Astrocyte (in vitro differentiated cells and primary cell): Measurements from ENCODE around the gene IRGQ.

Experiments
- CTCF ChIP-seq: IDR thresholded peaks from 2 replicates; pipeline ENCODE4 v1.5.1; 2011; ENCODE audit warnings: low read depth, mild to moderate bottlenecking, inconsistent platforms, low read length, moderate library complexity; ENCODE audit not compliant: insufficient read depth
- EZH2 ChIP-seq: IDR thresholded peaks from 2 replicates; pipeline ENCODE4 v1.6.1; 2012; ENCODE audit warnings: mild to moderate bottlenecking, low read length, inconsistent platforms; ENCODE audit not compliant: insufficient read depth

- TF ChIP-seq CTCF (no peak), EZH2 (no peak)
Measured at GRCh38 chr19:43552198-43552450, 43.8 kb downstream of the IRGQ start.
